Limb (tissue), 2 donors: ENCODE results near the gene TCF4.

Experiments
- DNase-seq, 2 donors: peaks; one replicate each; pipeline ENCODE4 v3.0.0-alpha.2; 2016; ENCODE audit errors: extremely low spot score in 2 of 2

Gene TCF4

GRCh38 chr18:55390898-55391297, 197.1 kb downstream of the TCF4 start:
- no peak for DNase-seq

GRCh38 chr18:55387139-55387984, 200.6 kb downstream of the TCF4 start:
- DNase-seq = no peak

- no peak for DNase-seq
These were observed 201.4 kb downstream of the TCF4 start for GRCh38 chr18:55386545-55386944.

GRCh38 chr18:55385770-55386169, 202.2 kb downstream of the TCF4 start:
- peak in 1 of 2 donors; percentile 40 for DNase-seq

GRCh38 chr18:55384551-55385275, 203.3 kb downstream of the TCF4 start:
- no peak for DNase-seq

- no peak for DNase-seq
These were observed 203.9 kb downstream of the TCF4 start for GRCh38 chr18:55384115-55384514.

GRCh38 chr18:55382277-55382805, 205.7 kb downstream of the TCF4 start:
- DNase-seq = no peak

- no peak for DNase-seq
These were observed 206.7 kb downstream of the TCF4 start for GRCh38 chr18:55381277-55381676.

- DNase-seq = no peak
These were observed 207.4 kb downstream of the TCF4 start for GRCh38 chr18:55380589-55380988.

- no peak for DNase-seq
These were observed 211.6 kb downstream of the TCF4 start for GRCh38 chr18:55376387-55376786.

GRCh38 chr18:55375930-55376329, 212.1 kb downstream of the TCF4 start:
- no peak for DNase-seq

- no peak for DNase-seq
These were observed 213.3 kb downstream of the TCF4 start for GRCh38 chr18:55374741-55375140.

GRCh38 chr18:55372209-55372608, 215.8 kb downstream of the TCF4 start:
- no peak for DNase-seq

GRCh38 chr18:55370936-55371335, 217.1 kb downstream of the TCF4 start:
- no peak for DNase-seq

GRCh38 chr18:55369346-55369745, 218.6 kb downstream of the TCF4 start:
- DNase-seq = no peak

- no peak for DNase-seq
These were observed 222.7 kb downstream of the TCF4 start for GRCh38 chr18:55365342-55365741.

- no peak for DNase-seq
These were observed 225.7 kb downstream of the TCF4 start for GRCh38 chr18:55362303-55362702.

- no peak for DNase-seq
These were observed 226.3 kb downstream of the TCF4 start for GRCh38 chr18:55361492-55362250.

GRCh38 chr18:55360061-55360460, 227.9 kb downstream of the TCF4 start:
- no peak for DNase-seq

- DNase-seq = no peak
These were observed 231.2 kb downstream of the TCF4 start for GRCh38 chr18:55356815-55357214.

- DNase-seq = no peak
These were observed 232.8 kb downstream of the TCF4 start for GRCh38 chr18:55355223-55355622.

GRCh38 chr18:55354795-55355194, 233.2 kb downstream of the TCF4 start:
- peak in 1 of 2 donors; percentile 64 for DNase-seq
